Endothelial cell of umbilical vein (primary cell): ENCODE results near the gene RAB40B. TPM values are rescaled to one million over a fixed set of nuclear protein-coding genes. Genes with fewer than 3 reads are reported as not detected.

ENCODE experiments used
- BruUV-seq: library from RNA; stranded (reverse); fragments of 400-500 nt; replicated peaks from 2 replicates; lab custom pipeline; 2021; lab: Mats Ljungman, UMichigan
- CTCF ChIA-PET: fragments of 300-600, 350-600 bp; sonication (Branson Sonifier 250); formaldehyde crosslinking; loops from one replicate; lab custom pipeline; 2021; ENCODE audit warnings: antibody characterized with exemption, inconsistent platforms; lab: Charles Lee
- POLR2A ChIA-PET: fragments of 300-600, 350-600 bp; sonication (Branson Sonifier 250); formaldehyde crosslinking; loops from one replicate; lab custom pipeline; 2021; ENCODE audit warnings: antibody characterized with exemption, inconsistent platforms; lab: Charles Lee
- DNase-seq: peaks from one replicate; pipeline ENCODE4 v3.0.0-alpha.2; 2011; ENCODE audit warnings: low read depth, low spot score
- FAIRE-seq: peaks from 2 replicates; lab custom pipeline; 2011; peaks lifted over from hg19 to GRCh38; lab: Jason Lieb, UNC
- H2AFZ ChIP-seq: 2 replicates; pipeline ENCODE4 v1.6.0; 2012; ENCODE audit warnings: low read depth, low read length, control low read depth, inconsistent platforms
- H3K27ac ChIP-seq: 2 replicates; pipeline ENCODE4 v1.5.1; 2011; ENCODE audit warnings: low read depth, mild to moderate bottlenecking, control low read depth, low read length, moderate library complexity; ENCODE audit not compliant: insufficient read depth
- H3K27me3 ChIP-seq, 2 experiments: 2 replicates each; pipeline versions ENCODE4 v1.6.0 to v1.6.1; 2011; ENCODE audit warnings: low read length in 2 of 2, mixed read lengths in 1 of 2; ENCODE audit not compliant: control insufficient read depth in 2 of 2, insufficient read depth in 2 of 2
- H3K36me3 ChIP-seq, 2 experiments: 2 replicates in 1 of 2; 3 replicates in 1 of 2; pipeline ENCODE4 v1.5.1; 2011; ENCODE audit warnings: low read length in 2 of 2, mild to moderate bottlenecking in 1 of 2, moderate library complexity in 1 of 2; ENCODE audit not compliant: control insufficient read depth in 2 of 2, insufficient read depth in 2 of 2; ENCODE audit errors: extremely low read depth in 1 of 2
- H3K4me1 ChIP-seq: 3 replicates; pipeline ENCODE4 v1.5.1; 2011; ENCODE audit warnings: mild to moderate bottlenecking, low read length; ENCODE audit not compliant: control insufficient read depth, insufficient read depth; ENCODE audit errors: extremely low read depth
- H3K4me2 ChIP-seq: 2 replicates; pipeline ENCODE4 v1.6.1; 2011; ENCODE audit warnings: low read length, control low read depth, mixed read lengths; ENCODE audit not compliant: insufficient read depth
- H3K4me3 ChIP-seq, 3 experiments: fragments of 200-600 bp in 1 of 3; sonication (generic), shearing (Covaris generic) in 1 of 3; replicated peaks in 1 of 3; 2 replicates each; pipeline ENCODE4 v1.5.1; 2011 to 2016; ENCODE audit warnings: control low read depth in 3 of 3, low read length in 3 of 3, mild to moderate bottlenecking in 2 of 3, inconsistent platforms in 1 of 3, low read depth in 1 of 3, moderate library complexity in 1 of 3; ENCODE audit not compliant: insufficient read depth in 1 of 3
- H3K79me2 ChIP-seq: 2 replicates; pipeline ENCODE4 v1.6.0; 2012; ENCODE audit warnings: low read length, inconsistent platforms; ENCODE audit not compliant: control insufficient read depth, insufficient read depth
- H3K9ac ChIP-seq: replicated peaks from 2 replicates; pipeline ENCODE3; 2011; ENCODE audit warnings: low read length, control low read depth; ENCODE audit not compliant: insufficient read depth; ENCODE audit errors: extremely low read depth
- H3K9me1 ChIP-seq: replicated peaks from 3 replicates; pipeline ENCODE4 v1.6.0; 2011; ENCODE audit warnings: mild to moderate bottlenecking, low read length; ENCODE audit not compliant: control insufficient read depth, insufficient read depth; ENCODE audit errors: extremely low read depth
- H3K9me3 ChIP-seq: replicated peaks from 2 replicates; pipeline ENCODE4 v1.5.1; 2012; ENCODE audit warnings: low read length, inconsistent platforms; ENCODE audit not compliant: control insufficient read depth, insufficient read depth
- H4K20me1 ChIP-seq: replicated peaks from 2 replicates; pipeline ENCODE3; 2011; ENCODE audit warnings: mild to moderate bottlenecking, low read length; ENCODE audit not compliant: control insufficient read depth, insufficient read depth; ENCODE audit errors: extremely low read depth
- CTCF ChIP-seq, 2 donors: IDR thresholded peaks; 1 replicate in 1 of 2; 2 replicates in 1 of 2; pipeline ENCODE4 v1.5.1; 2011; ENCODE audit warnings: low read length in 2 of 2, mild to moderate bottlenecking in 2 of 2, moderate library complexity in 2 of 2, control low read depth in 1 of 2, inconsistent platforms in 1 of 2, low read depth in 1 of 2; ENCODE audit not compliant: insufficient read depth in 1 of 2; ENCODE audit errors: extremely low read depth in 1 of 2
- EZH2 ChIP-seq: IDR thresholded peaks from 2 replicates; pipeline ENCODE4 v1.6.1; 2012; ENCODE audit warnings: borderline replicate concordance, low read depth, mild to moderate bottlenecking, moderate library complexity, low read length, inconsistent platforms; ENCODE audit not compliant: severe bottlenecking
- FOS ChIP-seq: IDR thresholded peaks from 2 replicates; pipeline ENCODE4 v1.6.1; 2011; ENCODE audit warnings: mild to moderate bottlenecking, low read length, moderate library complexity, borderline replicate concordance; ENCODE audit not compliant: insufficient read depth
- GATA2 ChIP-seq: IDR thresholded peaks from 2 replicates; pipeline ENCODE4 v1.7.0; 2011; ENCODE audit warnings: low read depth, mild to moderate bottlenecking, moderate library complexity, mixed read lengths, low read length; ENCODE audit not compliant: insufficient read length, insufficient read depth
- JUN ChIP-seq: IDR thresholded peaks from 2 replicates; pipeline ENCODE4 v1.6.1; 2011; ENCODE audit warnings: borderline replicate concordance, low read depth; ENCODE audit not compliant: insufficient read length, insufficient read depth
- MYC ChIP-seq: IDR thresholded peaks from one replicate; pipeline ENCODE4 v1.6.1; 2011; ENCODE audit warnings: mild to moderate bottlenecking, low read depth, low read length
- POLR2A ChIP-seq: IDR thresholded peaks from 2 replicates; pipeline ENCODE4 v1.6.1; 2012; ENCODE audit warnings: low read depth, mild to moderate bottlenecking, control low read depth, low read length
- POLR2AphosphoS5 ChIP-seq: IDR thresholded peaks from 2 replicates; pipeline ENCODE4 v1.6.1; 2012; ENCODE audit warnings: low read depth, mild to moderate bottlenecking, control low read depth, low read length, moderate library complexity; ENCODE audit not compliant: insufficient read depth
- dilution Hi-C: fragments of 300-500 bp; cut with MboI; formaldehyde crosslinking; loops from one replicate; pipeline ENCODE4 v1.15.0; 2019; ENCODE audit warnings: low sequenced_read_pairs; ENCODE audit not compliant: extremely low pct_ligation_motif_present
- intact Hi-C: fragments of 100-400 bp; cut with micrococcal nuclease; formaldehyde crosslinking; loops from one replicate; pipeline ENCODE4 v1.10.0; 2022
- polyA plus RNA-seq, 4 experiments: library from polyadenylated mRNA; depleted of rRNA in 3 of 4; stranded (reverse) in 3 of 4; unstranded in 1 of 4; fragments of >200 nt; gene quantifications; 2 replicates each; pipeline versions ENCODE4 v1.2.1 to v1.2.3, GENCODE V29; 2011 to 2012; ENCODE audit warnings: missing spikeins in 1 of 4
- total RNA-seq: library from RNA; stranded (reverse); gene quantifications from 2 replicates; pipeline ENCODE4 v1.2.3, GENCODE V29; 2021
- TF ChIP-seq, protein P1 (sequence below): IDR thresholded peaks from 2 replicates; pipeline ENCODE4 v1.6.1; 2011; ENCODE audit not compliant: insufficient read depth, insufficient read length

RAB40B gene
- total and polyA plus RNA-seq, 2 donors (not counting 3 experiments of a cell fraction or from before 2014, with no cell fraction given): 5.5 to 9.3 TPM

DNA sequence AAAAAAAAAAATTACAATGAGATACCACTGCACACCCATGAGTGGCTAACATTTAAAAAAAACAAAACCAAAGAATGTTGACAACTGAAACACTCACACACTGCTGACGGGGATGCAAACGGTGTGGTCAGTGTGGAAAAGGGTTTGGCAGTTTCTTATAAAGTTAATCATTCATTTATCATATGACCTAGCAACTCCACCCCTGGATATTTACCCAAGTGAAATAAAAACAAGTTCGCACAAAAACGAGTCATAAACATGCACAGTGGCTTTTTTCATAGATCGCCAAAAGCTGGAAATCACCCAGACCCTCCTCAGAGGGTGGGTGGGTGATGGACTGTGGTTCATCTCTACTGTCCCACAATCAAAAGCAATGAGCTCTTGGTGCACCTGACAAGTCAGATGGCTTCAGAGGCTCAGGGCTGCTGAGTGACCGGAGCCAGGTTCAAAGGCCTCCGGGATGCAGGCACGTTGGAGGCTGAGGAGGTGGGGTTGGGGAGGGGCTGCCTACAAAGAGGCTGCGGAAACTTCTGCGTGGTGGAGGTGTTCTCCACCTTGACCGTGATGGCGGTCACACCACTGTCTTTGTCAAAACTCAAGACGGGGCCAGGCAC, 14.2 kb downstream of the RAB40B start:
- dilution Hi-C loops (no loop called here), intact Hi-C loops (no loop called here)
- no peaks in the 10 kb centered on the region for H3K79me2 ChIP-seq
- H3K9me1 ChIP-seq: no peaks in the 10 kb centered on the region
- ChIA-PET POLR2A (no interaction called here), CTCF (no interaction called here)
- H3K4me3 ChIP-seq: no peak overlapping the region
- H3K4me2 ChIP-seq: no peak overlapping the region
- no peak overlapping the region for H2AFZ ChIP-seq
- FAIRE-seq (no peak), DNase-seq (no peak)
- no peaks in the 10 kb centered on the region for H3K4me1 ChIP-seq
- no peaks in the 10 kb centered on the region for H3K36me3 ChIP-seq
- no peaks in the 10 kb centered on the region for H4K20me1 ChIP-seq
- no peaks in the 10 kb centered on the region for H3K27me3 ChIP-seq
- H3K27ac ChIP-seq: no peak overlapping the region
- no peaks in the 10 kb centered on the region for H3K9me3 ChIP-seq
- no peak overlapping the region for H3K9ac ChIP-seq
- no TSS peak for BruUV-seq
- TF ChIP-seq MYC (no peak), CTCF (IDR thresholded peaks at IDR 0.05; ENCODE audit: extremely low read depth in 1 of 2, insufficient read depth in 1 of 2, low read depth in 1 of 2, low read length in 2 of 2) (no peak), GATA2 (no peak), POLR2A (no peak), FOS (no peak), POLR2AphosphoS5 (no peak), EZH2 (no peak), JUN (no peak)
- TF ChIP-seq, protein P1, sequence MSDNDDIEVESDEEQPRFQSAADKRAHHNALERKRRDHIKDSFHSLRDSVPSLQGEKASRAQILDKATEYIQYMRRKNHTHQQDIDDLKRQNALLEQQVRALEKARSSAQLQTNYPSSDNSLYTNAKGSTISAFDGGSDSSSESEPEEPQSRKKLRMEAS: no peak
